Activated naive CD8-positive, alpha-beta T cell treated with anti-CD3 and anti-CD28 coated beads for 36 hours (primary cell): ENCODE results near the gene SLC38A4. TPM values are rescaled to one million over a fixed set of nuclear protein-coding genes. Genes with fewer than 3 reads are reported as not detected.
"Not testable (repeated sequence)": the region's sequence is repeated elsewhere in the genome, so short reads cannot be mapped to it uniquely, and the experiment has no call there.

Experiments used
- DNase-seq: peaks from one replicate; pipeline ENCODE4 v3.0.0; 2021
- H3K27ac Mint-ChIP-seq: one replicate; pipeline ENCODE4 v1.8.0; 2022; ENCODE audit warnings: mild to moderate bottlenecking, moderate library complexity, mixed read lengths
- H3K27me3 Mint-ChIP-seq: one replicate; pipeline ENCODE4 v1.8.0; 2022; ENCODE audit warnings: mild to moderate bottlenecking, mixed read lengths
- H3K36me3 Mint-ChIP-seq: one replicate; pipeline ENCODE4 v1.8.0; 2021; ENCODE audit warnings: mild to moderate bottlenecking, mixed read lengths
- H3K4me1 Mint-ChIP-seq: one replicate; pipeline ENCODE4 v1.8.0; 2021; ENCODE audit warnings: mixed read lengths
- H3K4me3 Mint-ChIP-seq: one replicate; pipeline ENCODE4 v1.8.0; 2022; ENCODE audit warnings: mild to moderate bottlenecking, moderate library complexity, mixed read lengths
- H3K9me3 Mint-ChIP-seq: one replicate; pipeline ENCODE4 v1.8.0; 2022; ENCODE audit warnings: mixed read lengths
- total RNA-seq, 2 experiments: library from RNA; stranded (reverse); gene quantifications; one replicate each; pipeline ENCODE4 v1.2.3, GENCODE V29; 2021

SLC38A4 gene, protein sequence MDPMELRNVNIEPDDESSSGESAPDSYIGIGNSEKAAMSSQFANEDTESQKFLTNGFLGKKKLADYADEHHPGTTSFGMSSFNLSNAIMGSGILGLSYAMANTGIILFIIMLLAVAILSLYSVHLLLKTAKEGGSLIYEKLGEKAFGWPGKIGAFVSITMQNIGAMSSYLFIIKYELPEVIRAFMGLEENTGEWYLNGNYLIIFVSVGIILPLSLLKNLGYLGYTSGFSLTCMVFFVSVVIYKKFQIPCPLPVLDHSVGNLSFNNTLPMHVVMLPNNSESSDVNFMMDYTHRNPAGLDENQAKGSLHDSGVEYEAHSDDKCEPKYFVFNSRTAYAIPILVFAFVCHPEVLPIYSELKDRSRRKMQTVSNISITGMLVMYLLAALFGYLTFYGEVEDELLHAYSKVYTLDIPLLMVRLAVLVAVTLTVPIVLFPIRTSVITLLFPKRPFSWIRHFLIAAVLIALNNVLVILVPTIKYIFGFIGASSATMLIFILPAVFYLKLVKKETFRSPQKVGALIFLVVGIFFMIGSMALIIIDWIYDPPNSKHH
- total RNA-seq = not detected

DNA sequence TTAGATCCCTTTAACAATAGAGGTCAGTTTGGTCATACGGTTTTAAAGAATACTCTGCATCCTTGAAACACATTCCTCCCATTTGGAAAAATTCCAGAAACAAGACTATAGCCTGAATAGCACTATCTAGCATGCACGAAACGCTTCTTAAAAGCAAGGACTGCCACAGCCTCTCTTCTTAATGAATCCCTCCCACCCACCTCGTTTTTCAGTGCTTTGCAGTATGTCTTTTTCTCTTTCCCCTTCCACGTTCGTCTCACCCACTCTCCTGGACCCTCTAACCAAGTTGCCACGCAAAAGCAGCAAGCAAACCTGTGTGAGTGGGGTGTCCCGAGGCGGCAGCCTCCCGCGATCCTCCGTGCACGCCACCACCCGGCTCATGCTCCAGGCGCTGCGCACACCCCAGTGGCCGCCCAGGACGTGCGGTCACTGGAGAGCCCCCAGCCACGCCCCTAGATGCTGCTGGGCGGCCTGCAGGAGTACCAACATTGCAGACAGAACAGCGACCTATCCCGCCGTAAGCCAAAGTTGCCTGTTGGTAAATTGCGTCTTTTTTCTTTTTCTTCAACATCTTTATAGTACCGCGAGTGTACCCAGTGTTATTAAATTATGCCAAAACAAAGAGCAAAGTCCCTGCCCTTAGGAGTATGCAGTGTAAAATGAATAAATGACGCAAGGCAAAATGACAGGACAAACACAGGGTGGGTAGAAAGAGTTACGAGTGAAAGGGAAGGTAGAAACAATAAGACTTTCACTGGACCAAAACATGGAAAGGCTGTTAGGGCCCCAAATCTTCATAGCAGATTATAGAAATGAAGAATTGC is at the start of gene SLC38A4:
TSS of gene SLC38A4 (minus strand) at position 407 of the 824 bp plus-strand sequence. CDS start 32,926 bp downstream, outside the sequence.
- no peaks in the 10 kb centered on the region for H3K36me3 Mint-ChIP-seq
- no peaks in the 10 kb centered on the region for H3K9me3 Mint-ChIP-seq
- H3K27ac Mint-ChIP-seq = no peak within 1 kb of the TSS
- H3K27me3 Mint-ChIP-seq = peaks cover 71% of the 10 kb centered on the region
- H3K4me3 Mint-ChIP-seq = no peak within 1 kb of the TSS
- DNase-seq = no peak
- peaks cover 7% of the 10 kb centered on the region for H3K4me1 Mint-ChIP-seq

DNA sequence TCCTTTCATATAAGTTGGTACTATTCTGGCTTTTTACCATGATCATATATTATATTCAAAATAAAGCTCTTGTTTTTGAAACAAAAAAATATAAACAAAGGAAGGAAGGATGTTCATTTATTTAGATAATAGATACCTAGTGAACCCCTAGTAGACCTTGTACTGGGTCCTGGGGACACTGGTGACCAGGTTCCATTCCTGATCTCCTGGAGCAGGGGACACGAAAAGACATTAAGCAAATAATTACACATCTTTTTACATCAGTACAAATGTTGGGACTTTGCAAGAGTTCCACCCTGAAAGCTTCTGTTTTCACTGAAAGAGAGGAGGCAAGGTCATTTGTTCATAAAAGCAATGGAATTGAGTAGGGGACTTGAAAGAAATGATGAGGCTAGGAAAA is 49.3 kb upstream of the SLC38A4 start:
- H3K4me3 Mint-ChIP-seq = no peak overlapping the region
- H3K36me3 Mint-ChIP-seq = no peaks in the 10 kb centered on the region
- peaks cover 7% of the 10 kb centered on the region for H3K27me3 Mint-ChIP-seq
- H3K9me3 Mint-ChIP-seq = peaks cover 11% of the 10 kb centered on the region
- no peak for DNase-seq
- H3K4me1 Mint-ChIP-seq = no peaks in the 10 kb centered on the region
- no peak overlapping the region for H3K27ac Mint-ChIP-seq

DNA sequence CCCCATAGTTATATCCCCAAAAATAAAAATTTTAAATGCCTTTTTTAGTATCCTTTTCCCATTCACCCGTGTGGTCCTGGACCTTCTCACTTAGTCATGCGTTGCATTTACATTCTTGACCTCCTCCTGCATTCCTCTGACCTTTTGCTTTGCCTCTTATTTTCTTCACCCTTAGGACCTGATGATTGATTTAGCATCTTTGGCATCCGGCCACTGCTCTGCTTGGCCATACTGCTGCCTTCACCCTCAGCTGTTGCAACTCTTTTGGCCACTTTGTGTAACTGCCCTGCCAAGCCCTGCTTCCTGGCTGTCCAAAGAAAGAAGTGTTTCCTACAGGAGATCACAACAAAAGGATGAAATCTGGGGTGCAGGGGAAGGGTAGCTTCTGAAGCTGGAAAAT is 48.8 kb upstream of the SLC38A4 start:
- Mint-ChIP-seq H3K4me1 (no peaks in the 10 kb centered on the region), H3K9me3 (peaks cover 11% of the 10 kb centered on the region), H3K36me3 (no peaks in the 10 kb centered on the region), H3K27me3 (peaks cover 7% of the 10 kb centered on the region), H3K27ac (no peak overlapping the region), H3K4me3 (no peak overlapping the region)
- DNase-seq = no peak

DNA sequence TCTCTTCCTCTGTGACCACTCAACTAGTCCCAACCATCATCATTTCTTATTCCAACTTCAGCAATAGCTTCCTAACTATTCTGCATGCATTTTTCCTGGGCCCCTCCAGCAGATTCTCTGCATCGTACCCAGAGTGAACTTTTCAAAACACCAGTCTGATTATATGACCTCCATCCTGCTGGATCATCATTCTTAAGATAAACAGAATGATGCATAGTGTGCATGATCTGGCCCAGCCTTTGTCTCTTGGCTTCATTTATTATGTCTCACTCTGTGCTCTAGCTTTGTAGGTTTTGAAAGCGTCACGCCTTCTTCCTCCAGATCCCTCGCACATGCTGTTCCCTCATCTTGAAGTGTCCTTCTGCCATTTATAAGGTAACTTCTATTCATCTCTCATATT is 46.3 kb upstream of the SLC38A4 start:
- peaks cover 7% of the 10 kb centered on the region for H3K27me3 Mint-ChIP-seq

DNA sequence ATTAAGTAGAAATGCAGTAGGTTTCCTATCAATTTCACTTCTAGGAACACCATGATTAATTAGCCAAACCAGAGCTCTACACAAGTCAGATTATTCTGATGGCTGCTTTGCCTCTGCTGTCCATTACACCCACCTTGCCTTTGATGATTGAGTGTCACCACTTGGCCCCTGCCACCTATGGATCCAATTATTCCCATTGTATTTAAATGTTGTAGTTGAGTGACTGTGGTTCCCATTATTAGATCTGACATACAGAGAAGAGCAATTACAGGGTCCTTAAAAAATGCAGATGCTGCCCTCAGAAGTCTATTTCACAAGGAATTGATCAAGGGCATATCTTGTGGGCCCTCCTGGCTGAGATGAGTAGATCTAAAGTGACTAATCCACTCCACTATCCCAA is 39.5 kb upstream of the SLC38A4 start:
- Mint-ChIP-seq H3K27ac (no peak overlapping the region), H3K4me3 (no peak overlapping the region), H3K27me3 (no peaks in the 10 kb centered on the region), H3K36me3 (peaks cover 1% of the 10 kb centered on the region), H3K9me3 (peaks cover 4% of the 10 kb centered on the region), H3K4me1 (no peaks in the 10 kb centered on the region)
- no peak for DNase-seq

More for the DNA sequence above, 46.3 kb upstream of the SLC38A4 start:
- no peaks in the 10 kb centered on the region for H3K36me3 Mint-ChIP-seq
- H3K27ac Mint-ChIP-seq = no peak overlapping the region
- no peaks in the 10 kb centered on the region for H3K4me1 Mint-ChIP-seq
- H3K4me3 Mint-ChIP-seq = no peak overlapping the region
- no peak for DNase-seq
- peaks cover 4% of the 10 kb centered on the region for H3K9me3 Mint-ChIP-seq

DNA sequence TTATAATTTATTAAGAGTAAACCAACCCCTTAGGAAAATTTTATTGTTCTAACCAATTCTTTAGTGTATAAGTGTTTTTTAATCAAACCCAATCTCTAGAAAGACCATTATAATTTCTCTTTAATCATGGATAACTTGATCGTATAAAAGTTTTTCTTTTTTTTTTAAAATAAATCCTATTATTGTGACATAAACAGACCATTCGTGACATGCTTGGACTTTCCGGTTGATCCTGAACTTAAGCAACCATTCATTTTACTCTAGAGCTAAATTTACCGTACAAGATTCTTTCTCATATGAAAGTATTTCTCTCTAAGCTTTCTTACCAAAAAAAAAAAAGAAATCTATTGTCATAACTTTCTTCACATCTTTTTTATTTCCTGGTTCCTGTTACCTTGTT is 32.6 kb upstream of the SLC38A4 start:
- no peak for DNase-seq
- Mint-ChIP-seq H3K9me3 (peaks cover 15% of the 10 kb centered on the region), H3K27me3 (no peaks in the 10 kb centered on the region), H3K27ac (no peak overlapping the region), H3K36me3 (peaks cover 2% of the 10 kb centered on the region), H3K4me3 (no peak overlapping the region), H3K4me1 (no peaks in the 10 kb centered on the region)

DNA sequence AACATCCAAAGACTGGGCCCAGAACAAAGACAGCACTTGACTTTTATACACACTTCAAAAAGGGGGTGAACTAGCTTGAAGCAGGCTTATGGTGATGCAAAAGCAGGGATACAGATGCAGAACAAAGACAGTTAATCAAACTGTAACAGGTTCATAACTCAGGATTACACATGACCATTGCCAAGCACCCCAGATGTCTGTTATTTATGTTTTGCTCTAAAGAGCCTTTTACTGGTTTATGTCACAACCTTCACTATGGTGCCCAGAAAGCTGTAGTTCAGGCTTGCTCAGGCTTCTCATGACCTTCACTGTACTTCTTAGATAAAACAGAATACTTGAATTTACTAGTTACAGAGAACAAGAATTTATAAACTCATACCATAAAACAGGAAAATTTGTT is 31.7 kb upstream of the SLC38A4 start:
- Mint-ChIP-seq H3K27ac (no peak overlapping the region), H3K27me3 (no peaks in the 10 kb centered on the region), H3K4me3 (no peak overlapping the region), H3K9me3 (peaks cover 15% of the 10 kb centered on the region), H3K36me3 (peaks cover 2% of the 10 kb centered on the region), H3K4me1 (no peaks in the 10 kb centered on the region)
- DNase-seq = no peak

DNA sequence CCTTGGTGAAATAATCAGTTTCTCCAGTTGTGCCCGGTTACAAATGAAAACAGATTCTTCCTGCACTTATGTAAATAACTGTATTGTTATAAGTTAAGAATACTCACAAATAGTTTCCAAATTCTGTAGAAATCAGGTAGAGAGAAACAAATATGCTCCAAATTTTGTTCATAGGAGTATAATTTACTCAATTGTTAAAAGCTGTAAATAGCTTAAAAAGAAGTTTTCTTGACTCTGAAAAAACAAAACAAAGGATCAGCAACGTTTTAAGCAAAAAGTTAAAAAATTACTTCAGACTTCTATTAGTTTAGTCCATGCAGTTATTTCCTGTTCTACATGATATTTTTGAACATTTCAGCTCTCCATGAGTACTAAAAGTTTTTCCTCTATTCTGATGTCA is 30.0 kb upstream of the SLC38A4 start:
- peaks cover 2% of the 10 kb centered on the region for H3K36me3 Mint-ChIP-seq
- no peaks in the 10 kb centered on the region for H3K4me1 Mint-ChIP-seq
- H3K4me3 Mint-ChIP-seq = no peak overlapping the region
- H3K27ac Mint-ChIP-seq = no peak overlapping the region
- H3K9me3 Mint-ChIP-seq = peaks cover 15% of the 10 kb centered on the region
- DNase-seq = no peak
- H3K27me3 Mint-ChIP-seq = no peaks in the 10 kb centered on the region

DNA sequence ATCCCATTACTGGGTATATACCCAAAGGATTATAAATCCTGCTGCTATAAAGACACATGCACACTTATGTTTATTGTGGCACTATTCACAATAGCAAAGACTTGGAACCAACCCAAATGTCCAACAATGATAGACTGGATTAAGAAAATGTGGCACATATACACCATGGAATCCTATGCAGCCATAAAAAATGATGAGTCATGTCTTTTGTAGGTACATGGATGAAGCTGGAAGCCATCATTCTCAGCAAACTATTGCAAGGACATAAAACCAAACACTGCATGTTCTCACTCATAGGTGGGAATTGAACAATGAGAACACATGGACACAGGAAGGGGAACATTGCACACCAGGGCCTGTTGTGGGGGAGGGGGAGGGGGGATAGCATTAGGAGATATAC is 28.4 kb upstream of the SLC38A4 start:
- H3K4me3 Mint-ChIP-seq, H3K27ac Mint-ChIP-seq, H3K36me3 Mint-ChIP-seq, H3K27me3 Mint-ChIP-seq, DNase-seq, H3K4me1 Mint-ChIP-seq: not testable (repeated sequence)
- peaks cover 12% of the 10 kb centered on the region for H3K9me3 Mint-ChIP-seq

DNA sequence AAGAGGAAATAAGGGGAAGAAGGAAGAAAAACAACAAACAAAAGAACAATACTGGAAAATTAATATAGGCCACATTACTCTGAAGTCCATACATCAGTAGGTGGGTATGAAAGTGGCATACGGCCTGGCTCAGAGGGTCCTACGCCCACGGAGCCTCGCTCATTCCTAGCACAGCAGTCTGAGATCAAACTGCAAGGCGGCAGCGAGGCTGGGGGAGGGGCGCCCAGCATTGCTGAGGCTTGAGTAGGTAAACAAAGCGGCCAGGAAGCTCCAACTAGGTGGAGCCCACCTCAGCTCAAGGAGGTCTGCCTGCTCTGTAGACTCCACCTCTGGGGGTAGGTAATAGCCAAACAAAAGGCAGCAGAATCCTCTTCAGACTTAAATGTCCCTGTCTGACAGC is 23.0 kb upstream of the SLC38A4 start:
- not testable (repeated sequence) for H3K27me3 Mint-ChIP-seq, H3K4me3 Mint-ChIP-seq, H3K36me3 Mint-ChIP-seq, H3K9me3 Mint-ChIP-seq, H3K27ac Mint-ChIP-seq, H3K4me1 Mint-ChIP-seq, DNase-seq

DNA sequence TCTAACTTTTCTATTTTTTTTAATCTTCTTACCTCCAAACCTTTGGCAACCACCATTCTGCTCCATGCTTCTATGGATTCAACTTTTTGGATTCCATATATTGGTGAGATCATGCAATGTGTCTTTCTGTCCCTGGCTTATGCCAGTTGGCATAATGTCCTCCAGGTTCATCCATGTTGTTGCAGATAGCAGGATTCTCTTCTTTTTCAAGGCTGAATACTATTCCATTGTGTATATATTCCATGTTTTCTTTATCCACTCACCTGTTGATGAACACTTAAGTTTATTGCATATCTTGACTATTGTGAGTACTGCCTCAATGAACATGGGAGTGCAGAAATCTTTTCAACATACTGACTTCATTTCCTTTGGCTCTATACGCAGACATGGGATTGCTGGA is 21.2 kb upstream of the SLC38A4 start:
- no peaks in the 10 kb centered on the region for H3K36me3 Mint-ChIP-seq
- peaks cover 4% of the 10 kb centered on the region for H3K9me3 Mint-ChIP-seq
- H3K4me3 Mint-ChIP-seq = no peak overlapping the region
- H3K27ac Mint-ChIP-seq = no peak overlapping the region
- H3K27me3 Mint-ChIP-seq = peaks cover 6% of the 10 kb centered on the region
- DNase-seq = no peak
- no peaks in the 10 kb centered on the region for H3K4me1 Mint-ChIP-seq

DNA sequence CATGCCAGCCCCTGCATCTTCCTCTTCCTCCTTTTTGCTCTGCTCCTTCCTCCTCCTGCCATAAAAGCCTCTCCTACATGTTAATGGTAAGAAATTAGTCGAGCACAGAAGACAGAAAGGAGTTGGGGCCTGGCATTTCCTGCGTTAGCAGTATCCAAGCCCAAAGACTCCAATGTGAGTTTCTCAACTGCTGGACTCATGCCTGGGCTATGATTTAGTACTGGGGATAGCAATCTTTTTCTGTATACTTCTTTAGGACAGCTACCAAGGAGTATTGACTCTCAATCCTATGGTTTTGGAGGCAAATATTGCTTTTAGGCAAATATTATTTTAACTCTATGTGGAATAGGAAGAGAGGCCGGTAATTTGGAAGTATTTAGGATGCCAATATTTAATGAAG is 18.0 kb upstream of the SLC38A4 start:
- Mint-ChIP-seq H3K4me3 (no peak overlapping the region), H3K36me3 (no peaks in the 10 kb centered on the region), H3K27ac (no peak overlapping the region), H3K27me3 (peaks cover 9% of the 10 kb centered on the region), H3K4me1 (no peaks in the 10 kb centered on the region), H3K9me3 (peaks cover 4% of the 10 kb centered on the region)
- DNase-seq = no peak

DNA sequence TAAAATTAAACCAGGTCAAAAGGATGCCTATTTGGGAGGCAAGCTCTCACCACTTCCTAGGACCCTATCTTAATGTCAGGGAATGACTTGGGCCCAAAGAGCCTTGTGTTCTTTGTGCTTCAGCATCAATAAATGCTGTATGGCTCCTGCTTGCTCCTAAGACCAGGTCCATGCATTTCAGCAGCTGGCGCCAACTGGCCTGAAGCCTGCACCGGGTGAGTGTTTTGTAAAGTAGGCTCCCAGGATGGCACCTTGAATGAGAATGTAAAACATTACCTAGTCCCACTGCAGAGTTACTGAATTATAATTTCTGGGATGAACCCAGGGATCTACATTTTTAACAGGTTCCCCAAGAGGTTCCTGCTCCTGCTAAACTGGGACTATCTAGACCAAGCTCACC is 16.1 kb upstream of the SLC38A4 start:
- no peak overlapping the region for H3K27ac Mint-ChIP-seq
- H3K27me3 Mint-ChIP-seq = peaks cover 12% of the 10 kb centered on the region
- H3K36me3 Mint-ChIP-seq = no peaks in the 10 kb centered on the region
- H3K4me3 Mint-ChIP-seq = no peak overlapping the region
- peaks cover under 1% of the 10 kb centered on the region for H3K9me3 Mint-ChIP-seq
- DNase-seq = no peak
- no peaks in the 10 kb centered on the region for H3K4me1 Mint-ChIP-seq

DNA sequence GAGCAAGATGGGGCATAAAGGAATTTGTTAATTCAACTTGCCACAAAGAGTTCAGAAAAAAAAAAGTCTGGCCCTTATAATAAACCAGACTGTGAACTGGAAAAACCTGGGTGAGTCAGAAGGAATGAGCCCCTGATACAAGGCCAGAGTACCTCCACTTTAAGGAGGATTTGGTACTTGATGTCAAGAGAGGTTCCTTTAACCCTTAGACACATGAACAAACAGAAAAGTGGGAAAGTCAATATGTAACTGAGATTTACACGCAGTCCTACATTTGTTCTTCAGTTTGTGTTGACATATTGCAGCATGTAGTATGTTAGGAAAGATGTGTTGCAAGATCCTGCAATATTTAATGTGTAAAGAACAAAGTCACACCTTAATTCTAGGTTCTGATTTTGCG is 14.2 kb upstream of the SLC38A4 start:
- H3K27me3 Mint-ChIP-seq = peaks cover 17% of the 10 kb centered on the region
- DNase-seq = no peak
- no peak overlapping the region for H3K4me3 Mint-ChIP-seq
- no peaks in the 10 kb centered on the region for H3K4me1 Mint-ChIP-seq
- no peaks in the 10 kb centered on the region for H3K9me3 Mint-ChIP-seq
- no peak overlapping the region for H3K27ac Mint-ChIP-seq
- no peaks in the 10 kb centered on the region for H3K36me3 Mint-ChIP-seq

DNA sequence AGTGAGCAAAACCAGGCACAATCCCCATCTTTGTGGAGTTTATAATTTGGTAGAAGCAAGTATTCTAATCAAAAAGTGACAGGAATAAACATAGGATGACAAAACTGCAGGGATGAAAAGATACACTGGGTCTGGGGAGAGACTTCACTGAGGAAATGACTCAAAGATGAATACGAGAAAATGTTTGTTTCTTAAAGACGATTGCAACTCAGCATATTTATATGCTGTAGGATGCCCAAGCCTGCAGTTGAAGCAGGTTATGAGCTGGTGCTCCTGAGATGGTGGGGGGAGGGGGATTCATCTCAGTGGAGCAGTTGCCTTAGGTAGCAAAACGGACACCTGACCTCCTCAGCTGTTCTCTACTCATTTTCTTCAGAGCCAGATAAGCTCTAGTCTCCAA is 13.4 kb upstream of the SLC38A4 start:
- Mint-ChIP-seq H3K27me3 (peaks cover 24% of the 10 kb centered on the region), H3K9me3 (no peaks in the 10 kb centered on the region), H3K27ac (no peak overlapping the region), H3K4me3 (no peak overlapping the region), H3K4me1 (no peaks in the 10 kb centered on the region), H3K36me3 (no peaks in the 10 kb centered on the region)
- no peak for DNase-seq
